Ovary (tissue), 9 donors: Measurements from ENCODE around the gene INPP5B. TPM values are rescaled to one million over a fixed set of nuclear protein-coding genes. Genes with fewer than 3 reads are reported as not detected.
A peak's percentile ranks its signal among the peaks of the same experiment; 100 is the strongest.

Experiments
- DNase-seq, 5 donors: peaks; one replicate each; pipeline ENCODE4 v3.0.0-alpha.2; 2019 to 2020
- H3K27ac ChIP-seq, 2 donors: fragments of 200-600 bp; one replicate each; pipeline versions ENCODE4 v1.5.1 to v1.8.0; 2019 to 2022
- H3K27me3 ChIP-seq: fragments of 200-600 bp; one replicate; pipeline ENCODE4 v1.8.0; 2022
- H3K36me3 ChIP-seq: fragments of 200-600 bp; sonication (generic); one replicate; pipeline ENCODE4 v1.5.1; 2019
- H3K4me1 ChIP-seq: one replicate; pipeline ENCODE4 v1.8.1; 2013; ENCODE audit warnings: mild to moderate bottlenecking, moderate library complexity; ENCODE audit not compliant: insufficient read depth
- H3K4me3 ChIP-seq: fragments of 200-600 bp; sonication (generic); one replicate; pipeline ENCODE4 v1.5.1; 2017
- H3K9me3 ChIP-seq, 2 donors: fragments of 200-600 bp in 1 of 2; sonication (generic) in 1 of 2; one replicate each; pipeline versions ENCODE4 v1.5.1 to v1.8.1; 2013 to 2019; ENCODE audit warnings: mild to moderate bottlenecking in 1 of 2, moderate library complexity in 1 of 2
- EP300 ChIP-seq: sonication (generic); formaldehyde crosslinking; IDR thresholded peaks from one replicate; pipeline ENCODE4 v1.6.1; 2017; ENCODE audit warnings: antibody characterized with exemption
- POLR2A ChIP-seq: fragments of 450-650 bp; IDR thresholded peaks from one replicate; pipeline ENCODE4 v1.6.1; 2017; ENCODE audit warnings: antibody characterized with exemption, mild to moderate bottlenecking, moderate library complexity
- WGBS, 3 donors: extraction: QIAGEN DNeasy Blood & Tissue Kit in 1 of 3; methylation state at CpG; one replicate each; pipeline versions ENCODE4 v1.1.5 to v1.1.7; 2013 to 2017; 5-methylcytosine and 5-hydroxymethylcytosine counted together
- intact Hi-C, 4 donors: fragments of 100-400 bp; cut with DNase I; formaldehyde crosslinking; loops; one replicate each; pipeline versions ENCODE4 v1.11.0 to v1.15.1; 2022 to 2023
- polyA plus RNA-seq, 2 donors: library from polyadenylated mRNA; stranded (reverse); fragments of 200-250 nt in 1 of 2; fragments of 350-450 nt in 1 of 2; fragmentation: Illumina TruSeq in 1 of 2; extraction: RNeasy Lipid Tissue Mini Kit (QIAGEN cat#74804) in 1 of 2; gene quantifications; one replicate each; pipeline ENCODE4 v1.2.3, GENCODE V29; 2013 to 2014
- total RNA-seq, 7 donors: library from RNA; depleted of rRNA in 2 of 7; stranded (reverse); fragments of >200 nt in 2 of 7; fragmentation: NEBNext Ultra II Directional in 3 of 7; extraction: Animal tissue kit (Norgen Biotek cat#: 25700) in 3 of 7; gene quantifications; one replicate each; pipeline versions ENCODE4 v1.1.0 to v1.2.4, GENCODE V29; 2016 to 2023
- TF ChIP-seq, protein P1 (sequence below), 3 donors: fragments of 450-650 bp in 2 of 3; fragments of 200-600 bp in 1 of 3; IDR thresholded peaks; one replicate each; pipeline versions ENCODE4 v1.5.1 to v1.8.0; 2016 to 2022; ENCODE audit warnings: antibody characterized with exemption in 3 of 3, mild to moderate bottlenecking in 1 of 3
- donor health status: DM: no; HTN: no; CAD: no; lungs with moderate emphysema.
- donor health status: DM: no; HTN: no; CAD: no.
- donor health status: Bipolar disorder and iron deficiency.
- donor health status: DM: yes; HTN: yes; CAD: no.
- donor health status: DM: no; HTN: no; CAD: no.
- donor health status: DM: yes; HTN: yes; CAD: no.

The INPP5B gene
- total and polyA plus RNA-seq, 9 donors, result 23.2 to 68.5 (median 33.5) TPM

DNA sequence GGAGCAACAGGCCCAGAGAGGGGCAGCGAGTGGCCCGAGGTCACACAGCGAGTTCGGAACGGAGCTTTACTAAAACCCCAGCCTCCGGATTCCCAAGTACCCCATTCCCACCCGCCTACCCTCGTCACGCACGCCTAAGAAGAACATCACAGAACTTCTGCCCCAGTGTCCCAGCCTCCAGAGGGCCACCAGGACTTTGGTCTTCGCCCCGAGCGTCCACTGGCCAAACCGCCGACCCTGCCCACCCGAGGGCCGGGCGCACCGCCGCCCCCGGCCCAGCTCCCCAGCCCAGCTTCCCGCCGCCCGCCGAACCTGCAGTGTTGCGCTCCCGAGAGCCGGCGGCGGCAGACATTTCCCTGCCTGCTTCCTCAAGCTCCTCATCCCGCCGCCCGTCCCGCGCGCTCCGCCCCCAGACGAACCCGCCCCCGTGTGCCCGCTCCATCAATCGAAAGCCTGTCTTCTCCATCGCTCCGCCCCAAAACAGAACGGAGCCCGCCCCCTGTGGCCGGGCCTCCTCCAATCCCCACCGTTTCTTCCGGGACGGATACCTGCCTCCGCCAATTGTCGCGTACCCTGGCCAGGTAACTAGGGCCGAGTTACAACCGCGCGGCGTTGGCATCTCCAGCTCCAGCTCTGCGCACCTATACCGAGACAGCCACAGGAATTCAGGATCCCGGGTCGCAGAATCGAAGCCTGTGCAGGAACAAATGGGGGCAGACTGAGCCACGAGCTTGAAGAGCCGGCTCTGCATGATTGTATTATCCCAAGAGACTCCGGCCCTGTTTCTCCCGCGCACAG, 15.3 kb downstream of the INPP5B start:
- Histone ChIP-seq H3K9me3 (no peaks in the 10 kb centered on the region), H3K36me3 (no peaks in the 10 kb centered on the region), H3K4me1 (peaks cover 1% of the 10 kb centered on the region), H3K4me3 (peak overlapping the region; percentile 50), H3K27me3 (no peaks in the 10 kb centered on the region), H3K27ac (no peak overlapping the region)
- peak; percentile 91 to 96 (median 94) for DNase-seq
- intact Hi-C loops, result no loop called here
- WGBS, 3 donors, result 0 to 1% (median 1%) methylated on average over 64 to 68 of the region's 68 CpGs
- TF ChIP-seq EP300, result no peak
- no peak for TF ChIP-seq POLR2A
- TF ChIP-seq, protein P1, sequence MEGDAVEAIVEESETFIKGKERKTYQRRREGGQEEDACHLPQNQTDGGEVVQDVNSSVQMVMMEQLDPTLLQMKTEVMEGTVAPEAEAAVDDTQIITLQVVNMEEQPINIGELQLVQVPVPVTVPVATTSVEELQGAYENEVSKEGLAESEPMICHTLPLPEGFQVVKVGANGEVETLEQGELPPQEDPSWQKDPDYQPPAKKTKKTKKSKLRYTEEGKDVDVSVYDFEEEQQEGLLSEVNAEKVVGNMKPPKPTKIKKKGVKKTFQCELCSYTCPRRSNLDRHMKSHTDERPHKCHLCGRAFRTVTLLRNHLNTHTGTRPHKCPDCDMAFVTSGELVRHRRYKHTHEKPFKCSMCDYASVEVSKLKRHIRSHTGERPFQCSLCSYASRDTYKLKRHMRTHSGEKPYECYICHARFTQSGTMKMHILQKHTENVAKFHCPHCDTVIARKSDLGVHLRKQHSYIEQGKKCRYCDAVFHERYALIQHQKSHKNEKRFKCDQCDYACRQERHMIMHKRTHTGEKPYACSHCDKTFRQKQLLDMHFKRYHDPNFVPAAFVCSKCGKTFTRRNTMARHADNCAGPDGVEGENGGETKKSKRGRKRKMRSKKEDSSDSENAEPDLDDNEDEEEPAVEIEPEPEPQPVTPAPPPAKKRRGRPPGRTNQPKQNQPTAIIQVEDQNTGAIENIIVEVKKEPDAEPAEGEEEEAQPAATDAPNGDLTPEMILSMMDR (IDR thresholded peaks at IDR 0.05), result no peak

DNA sequence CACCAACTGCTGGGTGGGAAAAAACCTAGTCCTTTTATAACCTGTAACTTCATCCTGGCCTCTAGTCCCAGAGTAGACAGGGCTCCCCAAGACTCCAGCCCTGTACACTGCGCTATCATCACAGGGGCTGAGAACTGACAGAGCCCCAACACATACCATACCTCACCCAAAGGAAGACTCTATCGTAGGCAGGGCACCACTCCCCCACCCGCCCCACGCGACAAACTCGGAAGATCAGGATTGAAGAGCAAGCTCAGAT, 15.8 kb downstream of the INPP5B start:
- intact Hi-C loops, result no loop called here
- Histone ChIP-seq H3K27me3 (no peaks in the 10 kb centered on the region), H3K36me3 (no peaks in the 10 kb centered on the region), H3K9me3 (no peaks in the 10 kb centered on the region), H3K4me1 (peaks cover 3% of the 10 kb centered on the region), H3K27ac (no peak overlapping the region), H3K4me3 (peak overlapping the region; percentile 50)
- no peak for DNase-seq
- TF ChIP-seq POLR2A (no peak), EP300 (no peak)
- TF ChIP-seq, protein P1 (IDR thresholded peaks at IDR 0.05), result no peak
- WGBS, 3 donors, result 14 to 26% (median 18%) methylated on average over 6 of the region's 6 CpGs

DNA sequence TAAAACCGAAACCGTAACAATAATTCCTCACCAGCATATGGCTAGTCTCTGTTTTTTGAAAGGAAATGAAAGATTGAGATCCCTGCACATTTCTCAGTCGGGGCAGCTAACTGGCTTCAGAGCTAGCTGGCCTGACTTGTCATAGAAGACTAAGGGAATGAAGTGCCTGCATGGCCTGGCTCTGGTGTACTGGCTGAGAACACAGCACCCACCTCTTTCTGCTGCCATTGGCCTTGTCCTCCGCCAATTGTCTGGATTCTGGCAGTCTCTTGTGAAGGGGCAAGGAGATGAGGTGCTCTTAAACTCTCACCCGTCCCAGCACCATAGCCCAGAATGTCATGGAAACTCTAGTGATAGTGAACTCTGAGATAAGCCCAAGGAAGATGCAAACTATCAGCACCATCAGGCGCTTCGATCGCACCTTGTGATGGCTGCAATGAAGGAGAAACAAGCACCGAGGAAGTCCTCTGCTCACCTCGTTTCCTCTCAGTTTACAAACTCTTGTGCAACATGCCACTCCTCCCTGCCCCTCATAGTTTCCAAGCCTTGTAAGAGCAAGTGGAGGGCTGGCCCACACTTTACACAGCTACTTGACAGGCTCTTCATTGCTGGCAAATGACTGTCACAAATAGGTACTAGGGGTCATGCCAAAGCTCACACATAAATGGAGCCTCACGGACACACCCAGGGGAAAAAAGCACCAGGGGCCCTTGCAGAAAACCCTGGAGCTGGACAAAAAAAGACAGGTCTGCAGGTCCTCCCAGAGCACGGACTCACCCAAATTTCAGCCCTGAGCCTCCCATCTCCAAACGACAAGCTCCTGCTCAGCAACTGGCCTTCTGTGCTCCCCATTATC, 16.4 kb downstream of the INPP5B start:
- no peak for TF ChIP-seq EP300
- TF ChIP-seq POLR2A, result no peak
- TF ChIP-seq, protein P1 (IDR thresholded peaks at IDR 0.05), result no peak
- Histone ChIP-seq H3K4me1 (peaks cover 3% of the 10 kb centered on the region), H3K36me3 (no peaks in the 10 kb centered on the region), H3K9me3 (no peaks in the 10 kb centered on the region), H3K4me3 (no peak overlapping the region), H3K27me3 (no peaks in the 10 kb centered on the region), H3K27ac (no peak overlapping the region)
- 72 to 84% (median 81%) methylated on average over 13 of the region's 13 CpGs for WGBS, 3 donors
- intact Hi-C loops, result no loop called here
- DNase-seq, result no peak

GRCh38 chr1:37926038-37926924, 20.6 kb downstream of the INPP5B start:
- Histone ChIP-seq H3K36me3 (no peaks in the 10 kb centered on the region), H3K27ac (no peak overlapping the region), H3K9me3 (no peaks in the 10 kb centered on the region), H3K27me3 (no peaks in the 10 kb centered on the region), H3K4me1 (peaks cover 3% of the 10 kb centered on the region), H3K4me3 (no peak overlapping the region)
- no peak for DNase-seq
- no peak for TF ChIP-seq EP300
- TF ChIP-seq, protein P1 (IDR thresholded peaks at IDR 0.05), result no peak
- TF ChIP-seq POLR2A, result no peak
- 49 to 63% (median 51%) methylated on average over 13 of the region's 13 CpGs for WGBS, 3 donors
- intact Hi-C loops, result no loop called here
